Vagina (tissue), 2 donors: ENCODE results near the gene NPAS3. TPM values are rescaled to one million over a fixed set of nuclear protein-coding genes. Genes with fewer than 3 reads are reported as not detected.

ENCODE experiments used
- DNase-seq, 2 donors: peaks; one replicate each; pipeline ENCODE4 v3.0.0-alpha.2; 2017; ENCODE audit errors: extremely low spot score in 2 of 2
- H3K27ac ChIP-seq: fragments of 200-600 bp; sonication (generic); one replicate; pipeline ENCODE4 v1.5.1; 2019
- H3K27me3 ChIP-seq: fragments of 200-600 bp; sonication (generic); one replicate; pipeline ENCODE4 v1.5.1; 2019
- H3K36me3 ChIP-seq, 2 donors: fragments of 200-600 bp; sonication (generic); one replicate each; pipeline ENCODE4 v1.5.1; 2017 to 2019
- H3K4me1 ChIP-seq: fragments of 200-600 bp; sonication (generic); one replicate; pipeline ENCODE4 v1.5.1; 2019
- H3K4me3 ChIP-seq, 2 donors: fragments of 200-600 bp; sonication (generic); 1 replicate in 1 of 2; 2 replicates in 1 of 2; pipeline ENCODE4 v1.5.1; 2016 to 2019
- H3K9me3 ChIP-seq: fragments of 200-600 bp; sonication (generic); one replicate; pipeline ENCODE4 v1.5.1; 2019
- POLR2A ChIP-seq, 2 donors: fragments of 450-650 bp; IDR thresholded peaks; one replicate each; pipeline ENCODE4 v1.6.1; 2017; ENCODE audit warnings: antibody characterized with exemption in 2 of 2, mild to moderate bottlenecking in 2 of 2, moderate library complexity in 2 of 2
- POLR2AphosphoS5 ChIP-seq, 2 donors: sonication (generic); formaldehyde crosslinking; IDR thresholded peaks; one replicate each; pipeline ENCODE4 v1.9.0; 2017; ENCODE audit warnings: antibody characterized with exemption in 2 of 2, mild to moderate bottlenecking in 2 of 2, low read depth in 1 of 2; ENCODE audit not compliant: insufficient read depth in 1 of 2
- intact Hi-C: fragments of 100-400 bp; cut with DNase I; formaldehyde crosslinking; loops from one replicate; pipeline ENCODE4 v1.15.1; 2023
- total RNA-seq: library from RNA; depleted of rRNA; stranded (reverse); fragments of >200 nt; gene quantifications from one replicate; pipeline ENCODE4 v1.2.3, GENCODE V29; 2016
- TF ChIP-seq, protein P1 (sequence below), 3 experiments: fragments of 450-650 bp in 2 of 3; fragments of 200-600 bp in 1 of 3; sonication (generic) in 1 of 3; IDR thresholded peaks; one replicate each; pipeline ENCODE4 v1.5.1; 2017 to 2019; ENCODE audit warnings: antibody characterized with exemption in 3 of 3, mild to moderate bottlenecking in 2 of 3, moderate library complexity in 2 of 3

The NPAS3 gene
- total RNA-seq, 1 donor from 2014 or later: 1.2 TPM

GRCh38 chr14:33610121-33610520 is 671.4 kb downstream of the NPAS3 start:
- intact Hi-C loops: no loop called here
- H3K27me3 ChIP-seq: no peaks in the 10 kb centered on the region
- H3K4me1 ChIP-seq: no peaks in the 10 kb centered on the region
- no peak overlapping the region for H3K4me3 ChIP-seq
- no peak for DNase-seq
- no peaks in the 10 kb centered on the region for H3K36me3 ChIP-seq
- H3K9me3 ChIP-seq: no peaks in the 10 kb centered on the region
- no peak overlapping the region for H3K27ac ChIP-seq
- TF ChIP-seq POLR2A (IDR thresholded peaks at IDR 0.05) (no peak), POLR2AphosphoS5 (IDR thresholded peaks at IDR 0.05; ENCODE audit: insufficient read depth in 1 of 2, low read depth in 1 of 2) (no peak)
- TF ChIP-seq, protein P1, sequence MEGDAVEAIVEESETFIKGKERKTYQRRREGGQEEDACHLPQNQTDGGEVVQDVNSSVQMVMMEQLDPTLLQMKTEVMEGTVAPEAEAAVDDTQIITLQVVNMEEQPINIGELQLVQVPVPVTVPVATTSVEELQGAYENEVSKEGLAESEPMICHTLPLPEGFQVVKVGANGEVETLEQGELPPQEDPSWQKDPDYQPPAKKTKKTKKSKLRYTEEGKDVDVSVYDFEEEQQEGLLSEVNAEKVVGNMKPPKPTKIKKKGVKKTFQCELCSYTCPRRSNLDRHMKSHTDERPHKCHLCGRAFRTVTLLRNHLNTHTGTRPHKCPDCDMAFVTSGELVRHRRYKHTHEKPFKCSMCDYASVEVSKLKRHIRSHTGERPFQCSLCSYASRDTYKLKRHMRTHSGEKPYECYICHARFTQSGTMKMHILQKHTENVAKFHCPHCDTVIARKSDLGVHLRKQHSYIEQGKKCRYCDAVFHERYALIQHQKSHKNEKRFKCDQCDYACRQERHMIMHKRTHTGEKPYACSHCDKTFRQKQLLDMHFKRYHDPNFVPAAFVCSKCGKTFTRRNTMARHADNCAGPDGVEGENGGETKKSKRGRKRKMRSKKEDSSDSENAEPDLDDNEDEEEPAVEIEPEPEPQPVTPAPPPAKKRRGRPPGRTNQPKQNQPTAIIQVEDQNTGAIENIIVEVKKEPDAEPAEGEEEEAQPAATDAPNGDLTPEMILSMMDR (IDR thresholded peaks at IDR 0.05): no peak

DNA sequence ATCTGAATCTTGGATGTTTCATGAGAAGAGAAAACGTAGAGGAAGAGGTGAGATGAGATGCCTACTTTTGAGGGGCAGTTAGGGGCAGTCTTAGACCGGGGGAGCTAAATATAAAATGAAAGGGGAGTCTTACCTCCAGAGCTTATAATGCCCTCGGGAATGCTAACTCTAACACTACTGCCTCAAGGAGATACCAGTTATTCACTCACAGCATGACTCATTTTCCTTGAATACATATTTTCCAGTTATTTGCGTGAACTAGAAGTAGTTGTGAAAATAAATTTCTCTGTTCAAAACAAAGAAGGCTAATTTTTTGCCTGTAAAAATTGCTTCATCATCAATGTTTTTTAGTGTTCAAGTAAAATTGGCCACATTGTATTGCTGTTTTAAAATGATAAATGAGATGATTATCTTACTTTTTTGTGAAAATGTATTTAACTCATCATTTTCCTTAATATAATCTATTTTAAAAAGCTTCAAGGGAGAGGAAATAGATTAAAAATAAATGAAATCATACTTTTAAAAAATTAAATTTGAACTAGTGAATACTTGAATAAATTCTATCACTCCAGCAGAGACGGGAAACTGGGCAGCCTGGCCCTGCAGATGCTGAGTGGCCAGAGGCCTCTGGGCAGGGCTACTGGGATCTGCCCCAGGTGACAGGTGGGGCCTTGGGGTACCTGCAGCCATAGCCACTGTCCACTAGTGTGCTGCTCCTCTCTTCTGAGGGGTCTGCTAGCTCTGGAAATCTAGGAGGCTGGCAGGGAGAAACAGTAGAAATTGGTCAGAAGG is 672.9 kb downstream of the NPAS3 start:
- H3K27ac ChIP-seq: no peak overlapping the region
- H3K4me1 ChIP-seq: no peaks in the 10 kb centered on the region
- no peak for DNase-seq
- no peak overlapping the region for H3K4me3 ChIP-seq
- intact Hi-C loops: no loop called here
- TF ChIP-seq, protein P1 (IDR thresholded peaks at IDR 0.05): no peak
- no peak for TF ChIP-seq POLR2A (IDR thresholded peaks at IDR 0.05)
- TF ChIP-seq POLR2AphosphoS5 (IDR thresholded peaks at IDR 0.05; ENCODE audit: insufficient read depth in 1 of 2, low read depth in 1 of 2): no peak
- H3K36me3 ChIP-seq: no peaks in the 10 kb centered on the region
- no peaks in the 10 kb centered on the region for H3K27me3 ChIP-seq
- no peaks in the 10 kb centered on the region for H3K9me3 ChIP-seq

DNA sequence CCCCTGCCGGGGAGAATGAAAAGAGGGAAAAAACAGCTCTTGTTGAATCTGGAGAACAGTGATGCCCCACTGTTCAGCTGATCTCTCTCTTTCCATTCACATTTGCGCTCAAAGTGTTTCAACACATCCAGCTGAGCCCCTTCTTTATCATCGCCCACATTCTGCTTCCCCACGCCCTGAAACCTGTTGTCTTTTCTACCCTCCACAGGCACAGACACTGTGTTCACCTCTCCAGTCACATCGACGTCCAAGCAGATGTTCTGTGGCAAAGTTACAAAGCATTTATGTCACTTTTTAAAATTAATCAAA is 673.5 kb downstream of the NPAS3 start:
- Histone ChIP-seq H3K27ac (no peak overlapping the region), H3K27me3 (no peaks in the 10 kb centered on the region), H3K36me3 (no peaks in the 10 kb centered on the region), H3K4me3 (no peak overlapping the region), H3K9me3 (no peaks in the 10 kb centered on the region), H3K4me1 (no peaks in the 10 kb centered on the region)
- intact Hi-C loops: no loop called here
- DNase-seq: no peak
- TF ChIP-seq, protein P1 (IDR thresholded peaks at IDR 0.05): no peak
- no peak for TF ChIP-seq POLR2A (IDR thresholded peaks at IDR 0.05)

- TF ChIP-seq, protein P1 (IDR thresholded peaks at IDR 0.05): no peak
- TF ChIP-seq POLR2AphosphoS5 (IDR thresholded peaks at IDR 0.05; ENCODE audit: insufficient read depth in 1 of 2, low read depth in 1 of 2): no peak
- TF ChIP-seq POLR2A (IDR thresholded peaks at IDR 0.05): no peak
- no peaks in the 10 kb centered on the region for H3K27me3 ChIP-seq
- H3K9me3 ChIP-seq: no peaks in the 10 kb centered on the region
- intact Hi-C loops: no loop called here
- no peaks in the 10 kb centered on the region for H3K4me1 ChIP-seq
- no peak overlapping the region for H3K27ac ChIP-seq
- no peak for DNase-seq
- H3K36me3 ChIP-seq: no peaks in the 10 kb centered on the region
- H3K4me3 ChIP-seq: no peak overlapping the region
These were observed 678.5 kb downstream of the NPAS3 start for GRCh38 chr14:33617154-33617553.

GRCh38 chr14:33618361-33619105 is 679.9 kb downstream of the NPAS3 start:
- H3K27me3 ChIP-seq: no peaks in the 10 kb centered on the region
- intact Hi-C loops: no loop called here
- no peaks in the 10 kb centered on the region for H3K36me3 ChIP-seq
- H3K27ac ChIP-seq: no peak overlapping the region
- no peaks in the 10 kb centered on the region for H3K4me1 ChIP-seq
- H3K9me3 ChIP-seq: no peaks in the 10 kb centered on the region
- H3K4me3 ChIP-seq: no peak overlapping the region
- no peak for DNase-seq
- TF ChIP-seq POLR2A (IDR thresholded peaks at IDR 0.05) (no peak), POLR2AphosphoS5 (IDR thresholded peaks at IDR 0.05; ENCODE audit: insufficient read depth in 1 of 2, low read depth in 1 of 2) (no peak)
- TF ChIP-seq, protein P1 (IDR thresholded peaks at IDR 0.05): no peak
